ENCODE results near the gene OPCML.

GRCh38 chr11:132549001-132549400 lies 983.3 kb downstream of the OPCML start:
- TF ChIP-seq, protein P1, sequence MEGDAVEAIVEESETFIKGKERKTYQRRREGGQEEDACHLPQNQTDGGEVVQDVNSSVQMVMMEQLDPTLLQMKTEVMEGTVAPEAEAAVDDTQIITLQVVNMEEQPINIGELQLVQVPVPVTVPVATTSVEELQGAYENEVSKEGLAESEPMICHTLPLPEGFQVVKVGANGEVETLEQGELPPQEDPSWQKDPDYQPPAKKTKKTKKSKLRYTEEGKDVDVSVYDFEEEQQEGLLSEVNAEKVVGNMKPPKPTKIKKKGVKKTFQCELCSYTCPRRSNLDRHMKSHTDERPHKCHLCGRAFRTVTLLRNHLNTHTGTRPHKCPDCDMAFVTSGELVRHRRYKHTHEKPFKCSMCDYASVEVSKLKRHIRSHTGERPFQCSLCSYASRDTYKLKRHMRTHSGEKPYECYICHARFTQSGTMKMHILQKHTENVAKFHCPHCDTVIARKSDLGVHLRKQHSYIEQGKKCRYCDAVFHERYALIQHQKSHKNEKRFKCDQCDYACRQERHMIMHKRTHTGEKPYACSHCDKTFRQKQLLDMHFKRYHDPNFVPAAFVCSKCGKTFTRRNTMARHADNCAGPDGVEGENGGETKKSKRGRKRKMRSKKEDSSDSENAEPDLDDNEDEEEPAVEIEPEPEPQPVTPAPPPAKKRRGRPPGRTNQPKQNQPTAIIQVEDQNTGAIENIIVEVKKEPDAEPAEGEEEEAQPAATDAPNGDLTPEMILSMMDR (IDR thresholded peaks at IDR 0.05): no peak
- TF ChIP-seq POLR2A (IDR thresholded peaks at IDR 0.05) (no peak), EP300 (IDR thresholded peaks at IDR 0.05) (no peak), POLR2AphosphoS5 (IDR thresholded peaks at IDR 0.05) (no peak)

Measured in suprapubic skin (tissue), 4 donors.